HG03520 (cell line): ENCODE results near the gene TUSC2.
"Not testable (repeated sequence)": the region's sequence is repeated elsewhere in the genome, so short reads cannot be mapped to it uniquely, and the experiment has no call there.

Source experiments
- ATAC-seq: cut with Tn5 transposase; IDR thresholded peaks from one replicate; pipeline ENCODE4 v1.9.1; 2021; ENCODE audit warnings: mild to moderate bottlenecking, moderate library complexity; ENCODE audit not compliant: unreplicated experiment

The TUSC2 gene

DNA sequence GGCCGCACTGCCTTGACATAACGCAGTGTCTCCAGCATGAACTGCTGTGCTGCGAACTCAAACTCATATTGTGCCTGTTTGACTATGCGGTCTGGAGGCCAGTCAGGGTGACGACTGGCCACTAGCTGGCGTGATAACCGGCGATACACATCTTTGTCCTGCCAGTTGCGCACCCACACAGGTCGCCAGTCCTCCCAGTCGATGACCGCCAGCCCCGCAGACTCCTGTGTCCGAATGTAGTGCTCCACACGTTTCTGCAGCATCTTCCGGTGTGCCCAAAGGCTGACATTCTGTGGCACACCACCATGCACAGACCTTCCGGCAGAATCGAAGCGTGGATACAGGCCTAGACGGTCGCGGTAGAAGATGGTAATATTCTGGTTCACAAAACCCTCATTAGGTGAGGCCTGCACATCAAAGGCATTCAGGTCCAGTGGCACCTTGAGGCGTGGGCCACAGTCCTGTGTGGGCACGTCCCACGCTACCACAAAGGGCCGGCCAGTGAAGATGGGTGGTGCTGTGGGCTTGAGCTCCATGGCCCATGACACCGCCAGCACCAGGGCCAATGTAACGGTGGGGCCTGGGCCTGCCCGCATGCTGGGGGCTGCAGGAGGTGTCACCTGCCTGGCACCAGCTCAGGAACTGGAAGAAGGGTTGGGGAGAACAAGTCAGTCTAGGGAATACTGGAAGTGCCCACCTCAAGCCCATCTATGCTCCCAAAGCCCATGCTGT is 8.0 kb downstream of the TUSC2 start:
- no peak for ATAC-seq

DNA sequence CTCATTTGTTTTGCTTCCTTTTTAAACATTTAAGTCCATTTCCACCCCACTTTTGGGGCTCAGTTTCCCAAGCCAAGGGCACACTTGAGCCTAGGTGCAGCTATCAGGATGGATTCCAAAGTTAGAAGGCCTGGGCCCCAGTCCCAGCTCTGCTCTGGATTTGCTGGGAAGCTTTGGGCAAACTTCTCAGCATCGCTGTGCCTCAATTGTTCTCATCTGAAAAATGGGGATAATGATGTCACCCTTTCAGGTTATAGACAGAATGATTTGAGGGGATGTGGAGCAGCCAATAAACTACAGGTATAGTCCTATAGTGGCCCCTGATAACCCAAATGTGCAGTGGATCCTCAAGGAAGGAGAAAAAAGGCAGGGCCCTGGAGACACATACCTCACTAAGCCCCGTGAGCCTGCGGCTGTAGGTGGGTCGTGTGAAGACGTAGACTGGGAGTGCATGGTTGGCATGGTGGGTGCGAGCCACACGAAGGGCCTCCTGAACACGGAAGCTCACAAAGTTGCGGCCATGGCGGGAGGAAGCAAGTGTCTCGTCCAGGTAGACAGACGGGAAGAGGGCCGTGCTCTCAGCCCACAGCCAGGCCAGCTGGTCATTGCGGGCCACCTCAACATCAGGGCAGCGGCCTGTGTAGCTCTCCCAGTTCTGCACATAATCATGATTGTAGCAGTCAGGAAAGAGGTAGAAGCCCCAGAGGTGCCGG is 8.7 kb downstream of the TUSC2 start:
- ATAC-seq = no peak

GRCh38 chr3:50318615-50319014 is 9.4 kb downstream of the TUSC2 start:
- no peak for ATAC-seq

- no peak for ATAC-seq
Measured at GRCh38 chr3:50318163-50318562, 9.9 kb downstream of the TUSC2 start.

GRCh38 chr3:50317300-50317699 is 10.7 kb downstream of the TUSC2 start:
- no peak for ATAC-seq

GRCh38 chr3:50316657-50317242 is 11.3 kb downstream of the TUSC2 start:
- no peak for ATAC-seq

- ATAC-seq = no peak
Measured at GRCh38 chr3:50314816-50315215, 13.2 kb downstream of the TUSC2 start.

DNA sequence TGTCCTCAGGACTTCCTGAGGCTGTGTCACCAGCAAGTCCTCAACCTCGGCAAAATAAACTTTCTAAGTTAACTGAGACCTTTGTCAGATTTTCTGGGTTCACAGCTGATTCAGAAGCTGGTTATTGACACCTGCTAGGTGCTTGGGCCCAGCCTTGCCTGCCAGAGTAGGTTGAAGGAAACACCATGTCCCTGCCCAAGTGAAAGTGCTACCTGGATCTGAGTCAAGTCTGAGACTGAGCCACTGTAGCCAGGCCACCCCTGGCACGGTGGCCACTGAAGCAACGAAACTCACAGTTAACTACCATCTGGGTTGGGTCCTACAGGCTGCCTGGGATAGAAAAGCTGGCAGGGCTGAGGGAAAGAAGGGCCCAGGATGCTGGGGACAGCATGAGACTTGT is 13.7 kb downstream of the TUSC2 start:
- no peak for ATAC-seq

DNA sequence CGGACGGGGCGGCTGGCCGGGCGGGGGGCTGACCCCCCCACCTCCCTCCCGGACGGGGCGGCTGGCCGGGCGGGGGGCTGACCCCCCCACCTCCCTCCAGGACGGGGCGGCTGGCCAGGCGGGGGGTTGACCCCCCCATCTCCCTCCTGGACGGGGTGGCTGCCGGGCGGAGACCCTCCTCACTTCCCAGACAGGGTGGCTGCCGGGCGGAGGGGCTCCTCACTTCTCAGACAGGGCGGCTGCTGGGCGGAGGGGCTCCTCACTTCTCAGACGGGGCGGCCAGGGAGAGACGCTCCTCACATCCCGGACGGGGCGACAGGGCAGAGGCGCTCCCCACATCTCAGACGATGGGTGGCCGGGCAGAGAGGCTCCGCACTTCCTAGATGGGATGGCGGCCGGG is 16.0 kb downstream of the TUSC2 start:
- ATAC-seq = not testable (repeated sequence)

- ATAC-seq = no peak
Measured at GRCh38 chr3:50304601-50305000, 23.4 kb downstream of the TUSC2 start.

DNA sequence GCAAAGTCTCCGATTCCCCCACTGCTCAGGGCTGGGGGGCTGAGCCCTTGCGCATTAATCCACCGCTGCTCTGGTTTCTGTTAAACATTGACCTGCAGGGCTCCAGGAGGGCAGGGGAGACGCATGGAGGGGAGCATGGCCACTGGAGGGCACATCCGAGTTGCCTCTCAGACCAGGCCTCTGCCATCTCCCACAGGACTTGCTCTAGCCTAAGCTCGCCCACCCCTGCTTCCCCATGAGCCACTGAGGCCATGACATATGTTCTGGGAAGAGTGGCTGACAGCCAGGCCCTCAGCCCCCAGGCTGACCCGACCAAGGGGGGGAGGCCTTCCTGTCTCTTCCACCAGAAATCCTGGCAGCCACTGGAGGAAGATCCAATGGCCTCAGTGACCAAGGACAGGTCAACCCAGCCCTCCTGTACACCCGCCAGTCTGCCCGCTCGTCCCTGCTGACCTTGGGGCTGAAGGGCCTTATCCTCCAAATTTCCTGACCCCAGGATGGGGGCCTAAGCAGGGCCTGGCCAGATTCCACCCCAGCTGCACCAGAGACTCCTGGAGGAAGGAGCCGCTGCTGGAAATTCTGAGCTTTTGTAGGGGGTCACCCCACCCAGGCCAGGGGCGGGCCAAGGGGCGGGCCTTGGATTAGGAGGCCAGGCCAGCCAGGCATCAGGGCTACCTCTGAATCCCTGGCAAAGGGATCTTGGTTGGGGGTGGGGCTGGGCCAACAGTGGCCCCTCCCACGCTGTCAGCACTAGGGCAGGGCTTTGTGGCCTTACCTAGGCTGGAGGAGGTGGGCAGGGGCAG is 24.8 kb downstream of the TUSC2 start, which contains the start of gene HYAL1:
TSS of gene HYAL1 (minus strand) at position 562 of the 803 bp plus-strand sequence. CDS start 618 bp downstream, outside the sequence.
- ATAC-seq = no peak

DNA sequence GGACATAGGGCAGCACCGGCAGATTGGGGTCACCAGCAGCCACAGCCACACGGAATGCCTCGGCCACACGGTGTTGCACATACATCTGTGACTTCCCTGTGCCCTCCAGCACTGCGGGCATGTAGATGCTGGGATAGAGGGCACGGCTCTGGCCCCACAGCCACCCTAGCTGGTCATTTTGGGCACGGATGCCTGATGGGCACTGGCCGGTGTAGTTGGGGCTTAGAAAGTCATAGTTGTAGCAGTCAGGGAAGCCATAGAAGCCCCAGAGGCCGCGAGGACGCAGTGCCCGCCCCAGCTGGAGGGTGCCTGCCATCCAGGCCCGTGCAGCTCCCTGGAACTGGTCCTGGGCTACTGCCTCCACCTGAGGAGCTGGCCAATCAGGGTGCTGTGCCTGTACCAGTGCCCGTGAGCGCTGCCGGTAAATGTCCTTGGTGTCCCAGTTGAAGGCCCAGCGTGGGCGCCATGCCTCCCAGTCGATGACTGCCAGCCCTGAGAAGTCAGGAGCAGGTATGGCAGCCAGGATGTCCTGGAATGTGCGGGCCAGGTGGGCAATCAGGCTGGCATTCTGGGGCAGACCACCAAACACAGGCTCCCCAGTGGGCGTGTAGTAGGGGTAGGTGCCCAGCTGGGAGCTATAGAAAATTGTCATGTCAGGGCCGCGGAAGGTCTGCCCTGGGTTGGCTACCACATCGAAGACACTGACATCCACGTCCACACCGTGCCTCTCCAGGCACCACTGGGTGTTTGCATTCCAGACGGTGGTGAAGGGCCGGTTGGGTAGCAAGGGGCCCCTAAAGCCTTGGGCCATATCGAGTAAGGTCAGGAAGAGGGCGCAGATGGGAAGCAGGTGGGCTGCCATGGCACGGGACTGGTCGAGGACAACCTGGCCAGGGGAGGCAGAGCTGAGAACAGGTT is 25.7 kb downstream of the TUSC2 start:
- no peak for ATAC-seq

DNA sequence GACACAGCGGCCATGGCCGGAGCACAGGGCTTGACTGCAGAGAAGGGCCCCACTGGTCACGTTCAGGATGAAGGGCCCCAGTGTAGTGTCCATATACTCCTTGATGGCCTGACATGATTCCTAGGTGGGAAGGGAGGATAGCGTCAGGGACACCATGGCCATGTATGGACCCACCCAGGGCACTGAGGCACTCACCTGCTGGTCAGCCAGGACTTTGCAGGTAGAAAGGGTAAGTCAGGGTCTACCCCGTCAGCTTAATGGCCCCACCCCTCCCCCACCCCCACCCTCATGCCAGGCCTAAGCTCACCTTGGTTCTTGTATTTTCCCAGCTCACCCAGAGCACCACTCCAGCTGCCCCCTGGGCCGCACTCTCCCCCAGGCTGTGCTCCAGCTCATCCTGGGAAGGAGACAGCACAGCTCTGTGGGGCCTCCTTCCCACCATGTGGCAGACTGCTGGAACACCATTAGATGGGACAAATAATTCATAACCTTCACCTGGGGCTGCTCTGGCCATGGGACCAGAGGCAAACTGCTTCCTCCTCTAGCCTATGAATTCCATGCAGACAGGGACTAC is 27.3 kb downstream of the TUSC2 start:
- no peak for ATAC-seq

- no peak for ATAC-seq
Measured at GRCh38 chr3:50299929-50300680, 27.9 kb downstream of the TUSC2 start.

- ATAC-seq = no peak
Measured at GRCh38 chr3:50299638-50299928, 28.4 kb downstream of the TUSC2 start.

DNA sequence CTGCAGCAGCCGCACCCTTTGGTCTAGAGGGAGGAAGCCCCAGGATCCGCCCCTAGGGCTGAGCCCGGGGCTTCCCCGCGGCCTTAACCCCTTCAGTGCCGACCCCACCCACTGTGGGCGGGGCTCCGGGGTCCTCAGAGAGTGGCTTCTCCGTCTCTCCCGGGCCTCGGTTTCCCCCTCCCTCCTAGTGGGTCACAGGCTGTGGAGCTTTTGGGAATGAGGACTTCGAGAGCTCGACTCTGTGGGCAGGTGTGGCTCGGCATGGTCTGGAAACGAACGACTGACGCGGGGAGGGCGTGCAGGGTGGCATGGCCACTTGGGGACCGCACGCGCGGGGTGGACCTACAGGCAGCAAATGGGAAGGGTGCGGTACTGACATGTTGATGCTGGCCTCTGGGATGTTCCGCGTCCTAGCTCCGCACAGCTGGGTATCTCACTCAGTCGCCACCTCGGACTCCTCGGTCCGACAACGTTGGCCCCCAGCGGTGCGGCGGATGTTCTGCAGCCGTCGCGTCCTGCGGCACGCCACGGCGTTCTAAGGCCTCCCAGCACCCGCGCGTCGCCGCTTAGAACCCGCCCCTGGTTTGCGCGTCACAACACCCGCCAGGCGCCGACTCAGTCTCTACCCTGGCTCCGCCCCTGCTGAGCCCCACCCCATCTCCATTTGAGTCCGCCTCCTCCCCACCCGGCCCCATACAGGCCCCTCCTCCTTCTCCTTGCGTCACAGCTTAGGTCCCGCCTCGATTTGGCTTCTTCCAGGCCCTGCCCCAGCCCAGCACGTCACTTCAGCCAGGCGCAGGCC is 29.0 kb downstream of the TUSC2 start, which contains the start of the genes HYAL3 and NAA80:
TSS of gene HYAL3 (minus strand) at position 570 of the 802 bp plus-strand sequence. CDS start 3,803 bp downstream, outside the sequence.
TSS of gene NAA80 (minus strand) at position 570 of the 802 bp plus-strand sequence. CDS start 1,942 bp downstream, outside the sequence.
- ATAC-seq = peak; percentile 79

DNA sequence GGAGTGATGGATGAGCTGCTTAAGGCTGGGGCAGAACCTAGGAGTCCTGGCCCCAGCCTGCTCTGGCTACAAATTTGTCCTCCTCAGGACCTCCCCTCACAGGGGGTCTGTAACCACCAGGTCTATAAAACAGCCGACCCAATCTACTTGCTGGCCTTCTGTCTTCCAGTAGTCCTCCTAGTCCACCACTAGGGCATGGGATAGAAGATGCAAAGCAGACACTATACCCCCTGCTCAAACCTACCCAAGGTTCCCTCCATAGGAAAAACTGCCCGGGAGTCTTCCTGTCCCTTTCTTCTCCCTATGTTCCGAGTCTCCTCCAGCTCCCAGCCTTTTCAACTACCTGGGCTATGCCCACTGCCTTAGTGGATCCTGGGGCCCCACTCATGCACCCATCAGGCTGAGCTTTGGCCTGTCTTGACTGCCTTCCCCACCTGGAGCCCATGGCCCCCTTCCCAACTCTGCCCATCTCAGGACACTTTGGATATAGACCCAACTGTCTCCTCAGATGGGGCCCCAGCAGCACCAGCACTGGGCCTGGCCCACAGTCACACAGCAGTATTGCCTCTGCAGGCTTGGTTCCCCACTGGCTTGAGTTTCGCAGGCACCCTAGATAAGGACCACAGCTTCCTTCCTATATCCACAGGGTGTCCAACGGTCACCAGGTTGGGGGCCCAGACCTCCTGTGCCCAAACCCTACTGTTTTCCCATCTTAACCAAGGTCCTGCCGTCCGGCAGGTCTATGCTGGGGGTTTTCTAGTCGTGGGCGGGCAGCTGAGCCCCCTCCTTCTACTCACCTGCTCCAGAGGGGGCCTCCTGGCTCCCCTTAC is 29.9 kb downstream of the TUSC2 start:
- no peak for ATAC-seq
